SK-N-SH (cell line): ENCODE data around the gene PHKG2. TPM values are rescaled to one million over a fixed set of nuclear protein-coding genes. Genes with fewer than 3 reads are reported as not detected.

Source experiments
- CTCF ChIA-PET: fragments of 300-600, 350-600 bp; formaldehyde crosslinking; extraction: SDS; loops from one replicate; lab custom pipeline; 2021; lab: Yijun Ruan, JAX
- POLR2A ChIA-PET: fragments of 350-600 bp; sonication (Branson Sonifier 250); formaldehyde crosslinking; extraction: SDS; loops from one replicate; lab custom pipeline; 2020; ENCODE audit warnings: antibody characterized with exemption, inconsistent platforms; lab: Yijun Ruan, JAX
- DNase-seq: peaks from one replicate; pipeline ENCODE4 v3.0.0; 2012
- H2AFZ ChIP-seq: fragments of 200-600 bp; sonication (generic); 2 replicates; pipeline ENCODE4 v1.8.1; 2016; ENCODE audit warnings: antibody characterized with exemption, mild to moderate bottlenecking, low read depth
- H3F3A ChIP-seq: fragments of 200-600 bp; sonication (generic); replicated peaks from 2 replicates; pipeline ENCODE3; 2016; ENCODE audit warnings: antibody characterized with exemption, mild to moderate bottlenecking; ENCODE audit not compliant: insufficient read depth
- H3K27ac ChIP-seq, 2 experiments: fragments of 200-500 bp in 1 of 2; fragments of 200-600 bp in 1 of 2; sonication (Bioruptor generic) in 1 of 2; sonication (generic), shearing (Covaris generic) in 1 of 2; 2 replicates each; pipeline versions ENCODE4 v1.5.1 to v1.6.1; 2014 to 2016; ENCODE audit warnings: low read depth in 2 of 2, inconsistent platforms in 1 of 2, low read length in 1 of 2, mild to moderate bottlenecking in 1 of 2, mixed read lengths in 1 of 2
- H3K27me3 ChIP-seq: fragments of 200-600 bp; sonication (generic), shearing (Covaris generic); 2 replicates; pipeline ENCODE4 v1.6.1; 2016; ENCODE audit warnings: mixed run types; ENCODE audit not compliant: insufficient read depth
- H3K36me3 ChIP-seq, 2 experiments: fragments of 200-500 bp in 1 of 2; fragments of 200-600 bp in 1 of 2; sonication (Bioruptor generic) in 1 of 2; sonication (generic) in 1 of 2; replicated peaks in 1 of 2; 2 replicates each; pipeline versions ENCODE3 to v1.5.1; 2014 to 2016; ENCODE audit warnings: low read length in 1 of 2, mild to moderate bottlenecking in 1 of 2; ENCODE audit not compliant: insufficient read depth in 2 of 2, control insufficient read depth in 1 of 2
- H3K4me1 ChIP-seq, 2 experiments: fragments of 200-500 bp in 1 of 2; fragments of 200-600 bp in 1 of 2; sonication (Bioruptor generic) in 1 of 2; sonication (generic), shearing (Covaris generic) in 1 of 2; 2 replicates each; pipeline versions ENCODE4 v1.5.1 to v1.6.1; 2014 to 2016; ENCODE audit warnings: low read depth in 1 of 2, low read length in 1 of 2, mixed run types in 1 of 2; ENCODE audit not compliant: insufficient read depth in 2 of 2, control insufficient read depth in 1 of 2
- H3K4me2 ChIP-seq: fragments of 200-600 bp; sonication (generic), shearing (Covaris generic); 2 replicates; pipeline ENCODE4 v1.6.1; 2017; ENCODE audit warnings: mixed run types
- H3K4me3 ChIP-seq, 2 experiments: fragments of 200-500 bp in 1 of 2; fragments of 200-600 bp in 1 of 2; sonication (Bioruptor generic) in 1 of 2; sonication (generic), shearing (Covaris generic) in 1 of 2; 2 replicates each; pipeline versions ENCODE4 v1.5.1 to v1.8.1; 2014 to 2016; ENCODE audit warnings: low read depth in 2 of 2, inconsistent platforms in 1 of 2, low read length in 1 of 2, mild to moderate bottlenecking in 1 of 2, mixed read lengths in 1 of 2, moderate library complexity in 1 of 2
- H3K79me2 ChIP-seq: fragments of 200-600 bp; sonication (generic); 2 replicates; pipeline ENCODE4 v1.8.1; 2017; ENCODE audit warnings: mild to moderate bottlenecking; ENCODE audit not compliant: insufficient read depth
- H3K9ac ChIP-seq: fragments of 200-600 bp; sonication (generic); 2 replicates; pipeline ENCODE4 v1.6.1; 2017; ENCODE audit warnings: mixed run types
- H3K9me2 ChIP-seq: fragments of 200-600 bp; sonication (generic); 2 replicates; pipeline ENCODE4 v1.6.1; 2017; ENCODE audit warnings: mixed run types
- H3K9me3 ChIP-seq: fragments of 200-600 bp; sonication (generic); 2 replicates; pipeline ENCODE4 v1.6.1; 2017; ENCODE audit warnings: mixed run types, mild to moderate bottlenecking, moderate library complexity
- H4K20me1 ChIP-seq: fragments of 200-600 bp; sonication (generic); 2 replicates; pipeline ENCODE4 v1.6.1; 2017; ENCODE audit warnings: mild to moderate bottlenecking, mixed run types; ENCODE audit not compliant: insufficient read depth
- CTCF ChIP-seq: fragments of 200-600 bp; sonication (generic); IDR thresholded peaks from 2 replicates; pipeline ENCODE4 v1.6.1; 2017; ENCODE audit warnings: antibody characterized with exemption, mild to moderate bottlenecking, moderate library complexity
- EP300 ChIP-seq, 2 experiments: IDR thresholded peaks; 2 replicates each; pipeline versions ENCODE4 v1.4.0 to v1.6.1; 2012; ENCODE audit warnings: borderline replicate concordance in 1 of 2, low read depth in 1 of 2, low read length in 1 of 2
- FOSL2 ChIP-seq: IDR thresholded peaks from 2 replicates; pipeline ENCODE4 v1.4.0; 2012; ENCODE audit warnings: low read depth, mild to moderate bottlenecking, moderate library complexity, borderline replicate concordance
- FOXJ3 ChIP-seq: sonication (generic); formaldehyde crosslinking; IDR thresholded peaks from 2 replicates; pipeline ENCODE4 v1.5.1; 2020; ENCODE audit warnings: mild to moderate bottlenecking, missing genetic modification reagents
- FOXM1 ChIP-seq: IDR thresholded peaks from 2 replicates; pipeline ENCODE4 v1.4.0; 2012; ENCODE audit warnings: low read depth, mild to moderate bottlenecking
- GABPA ChIP-seq: IDR thresholded peaks from 2 replicates; pipeline ENCODE4 v1.4.0; 2012; ENCODE audit warnings: low read depth, mild to moderate bottlenecking
- IRF3 ChIP-seq: fragments of 150-350 bp; IDR thresholded peaks from 2 replicates; pipeline ENCODE4 v1.6.1; 2016; ENCODE audit warnings: mild to moderate bottlenecking, low read depth, low read length
- JUND ChIP-seq: IDR thresholded peaks from 2 replicates; pipeline ENCODE4 v1.4.0; 2012
- MEF2A ChIP-seq: IDR thresholded peaks from 2 replicates; pipeline ENCODE4 v1.4.0; 2012; ENCODE audit warnings: low read depth, borderline replicate concordance
- NRF1 ChIP-seq: IDR thresholded peaks from 2 replicates; pipeline ENCODE4 v1.6.1; 2012; ENCODE audit warnings: low read depth, mild to moderate bottlenecking, low read length
- RCOR1 ChIP-seq: fragments of 150-350 bp; IDR thresholded peaks from 2 replicates; pipeline ENCODE4 v1.6.1; 2017; ENCODE audit warnings: antibody characterized with exemption, low read length
- REST ChIP-seq: IDR thresholded peaks from 2 replicates; pipeline ENCODE4 v1.6.1; 2012; ENCODE audit warnings: mild to moderate bottlenecking, low read depth, low read length, moderate library complexity
- TAF1 ChIP-seq: IDR thresholded peaks from 2 replicates; pipeline ENCODE4 v1.6.1; 2012; ENCODE audit warnings: low read depth, mild to moderate bottlenecking, low read length, moderate library complexity, borderline replicate concordance
- TEAD4 ChIP-seq: IDR thresholded peaks from 2 replicates; pipeline ENCODE4 v1.4.0; 2012; ENCODE audit warnings: mild to moderate bottlenecking, borderline replicate concordance; ENCODE audit not compliant: insufficient read depth
- YY1 ChIP-seq: IDR thresholded peaks from 2 replicates; pipeline ENCODE4 v1.4.0; 2012; ENCODE audit warnings: low read depth, mild to moderate bottlenecking
- WGBS: methylation state at CpG from one replicate; pipeline ENCODE4 v1.1.6; 2017; ENCODE audit warnings: low lambda C conversion rate; 5-methylcytosine and 5-hydroxymethylcytosine counted together
- polyA plus RNA-seq, 3 experiments: library from polyadenylated mRNA; depleted of rRNA; stranded (reverse); fragments of >200 nt; gene quantifications; 2 replicates each; pipeline ENCODE4 v1.2.3, GENCODE V29; 2012
- TF ChIP-seq, protein P1 (sequence below): IDR thresholded peaks from 2 replicates; pipeline ENCODE4 v1.4.0; 2012; ENCODE audit warnings: low read depth
- TF ChIP-seq, protein P2 (sequence below): fragments of 150-350 bp; IDR thresholded peaks from 2 replicates; pipeline ENCODE4 v1.6.1; 2017; ENCODE audit warnings: antibody characterized with exemption, low read length, low read depth, borderline replicate concordance

The PHKG2 gene
- polyA plus RNA-seq, 1 of the 3 experiments (the other 2 are of a cell fraction) = 45.8 TPM

GRCh38 chr16:30774367-30775130, 26.3 kb downstream of the PHKG2 start:
- Histone ChIP-seq H3K36me3 (peaks cover 19 to 32% of the 10 kb centered on the region in 2 experiments), H3K9ac (peak overlapping the region; percentile 89; the same call in 1 of the 2 replicates), H4K20me1 (no peaks in the 10 kb centered on the region), H3K4me3 (peak overlapping the region; percentile 67 to 84), H3K79me2 (0 out of 2 replicates have a peak, but pooled peaks cover 12% of the 10 kb centered on the region), H3K4me2 (peak overlapping the region; percentile 99), H3K9me2 (no peaks in the 10 kb centered on the region), H3K9me3 (no peaks in the 10 kb centered on the region)
- POLR2A ChIA-PET = interaction anchor here (0.6 to 1.8 kb wide), 8 partner anchors 12 to 148 kb away, joined by 3 to 10 read pairs (median 6); partner anchors contain the start of genes PHKG2 and ZNF629
- TF ChIP-seq, protein P1, sequence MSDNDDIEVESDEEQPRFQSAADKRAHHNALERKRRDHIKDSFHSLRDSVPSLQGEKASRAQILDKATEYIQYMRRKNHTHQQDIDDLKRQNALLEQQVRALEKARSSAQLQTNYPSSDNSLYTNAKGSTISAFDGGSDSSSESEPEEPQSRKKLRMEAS = no peak
- TF ChIP-seq TEAD4 = no peak
- TF ChIP-seq, all 33 proteins: peak for 0
- H3K27me3 ChIP-seq = no peaks in the 10 kb centered on the region
- H2AFZ ChIP-seq = no peak overlapping the region
- peaks cover 12 to 29% of the 10 kb centered on the region in 2 experiments; a peak in 3 of 4 replicates for H3K4me1 ChIP-seq
- peak overlapping the region; percentile 72 to 89; a peak in 3 of 4 replicates for H3K27ac ChIP-seq
- DNase-seq = no peak
- H3F3A ChIP-seq = peaks cover 29% of the 10 kb centered on the region
- WGBS = 49% methylated on average over 7 of the region's 8 CpGs
- CTCF ChIA-PET = interaction anchor here (0.8 to 1.5 kb wide), 6 partner anchors 10 to 167 kb away, joined by 3 to 4 read pairs (median 3); no protein-coding TSS in a partner anchor

DNA sequence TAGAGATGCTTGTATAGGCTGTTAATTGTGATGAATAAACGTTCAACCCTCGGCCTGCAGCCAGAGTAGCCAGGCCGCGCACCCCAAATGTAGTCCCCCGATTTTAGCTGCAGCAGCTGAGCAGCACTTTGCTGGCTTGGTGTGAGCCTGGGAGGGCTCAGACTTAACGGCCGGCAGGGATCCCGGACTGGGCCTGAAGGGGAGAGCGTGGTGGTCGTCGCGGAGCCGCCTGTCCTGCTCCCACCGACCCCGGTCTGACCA, 26.8 kb downstream of the PHKG2 start:
- Histone ChIP-seq H3K27ac (peak overlapping the region; percentile 72 to 89; a peak in 3 of 4 replicates), H3K9me3 (no peaks in the 10 kb centered on the region), H3K27me3 (no peaks in the 10 kb centered on the region), H4K20me1 (no peaks in the 10 kb centered on the region), H3K4me3 (peak overlapping the region; percentile 67 to 84), H3K9ac (peak overlapping the region; percentile 89; the same call in 1 of the 2 replicates), H3K4me1 (peaks cover 12 to 29% of the 10 kb centered on the region in 2 experiments; a peak in 3 of 4 replicates), H3K9me2 (no peaks in the 10 kb centered on the region), H3F3A (peaks cover 29% of the 10 kb centered on the region), H3K4me2 (peak overlapping the region; percentile 99), H2AFZ (no peak overlapping the region), H3K36me3 (peaks cover 19 to 35% of the 10 kb centered on the region in 2 experiments), H3K79me2 (0 out of 2 replicates have a peak, but pooled peaks cover 14% of the 10 kb centered on the region)
- ChIA-PET CTCF (interaction anchor here (0.8 to 1.5 kb wide), 4 partner anchors 10 to 166 kb away, joined by 3 to 4 read pairs (median 3); no protein-coding TSS in a partner anchor), POLR2A (interaction anchor here (1.1 to 1.8 kb wide), 7 partner anchors 12 to 147 kb away, joined by 3 to 10 read pairs (median 5); partner anchors contain the start of genes PHKG2 and ZNF629)
- WGBS = 27% methylated on average over 5 of the region's 15 CpGs
- DNase-seq = no peak
- TF ChIP-seq FOXJ3 (CRISPR knock-in tag) = no peak
- TF ChIP-seq NRF1 = no peak
- TF ChIP-seq, protein P2, sequence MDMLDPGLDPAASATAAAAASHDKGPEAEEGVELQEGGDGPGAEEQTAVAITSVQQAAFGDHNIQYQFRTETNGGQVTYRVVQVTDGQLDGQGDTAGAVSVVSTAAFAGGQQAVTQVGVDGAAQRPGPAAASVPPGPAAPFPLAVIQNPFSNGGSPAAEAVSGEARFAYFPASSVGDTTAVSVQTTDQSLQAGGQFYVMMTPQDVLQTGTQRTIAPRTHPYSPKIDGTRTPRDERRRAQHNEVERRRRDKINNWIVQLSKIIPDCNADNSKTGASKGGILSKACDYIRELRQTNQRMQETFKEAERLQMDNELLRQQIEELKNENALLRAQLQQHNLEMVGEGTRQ = no peak
- TF ChIP-seq FOXM1 = no peak
- no peak for TF ChIP-seq JUND
- TF ChIP-seq REST = no peak
- no peak for TF ChIP-seq GABPA
- no peak for TF ChIP-seq IRF3
- no peak for TF ChIP-seq RCOR1
- TF ChIP-seq YY1 = no peak
- TF ChIP-seq FOSL2 = no peak
- no peak; a peak in 1 of 4 replicates for TF ChIP-seq EP300 (IDR thresholded peaks at IDR 0.05; ENCODE audit: borderline replicate concordance in 1 of 2, low read depth in 1 of 2, low read length in 1 of 2)
- no peak for TF ChIP-seq TEAD4
- no peak for TF ChIP-seq CTCF
- TF ChIP-seq MEF2A = no peak
- TF ChIP-seq TAF1 = no peak
